Measurements from ENCODE around the gene NIPSNAP3A.
A peak's percentile ranks its signal among the peaks of the same experiment; 100 is the strongest.

Gene NIPSNAP3A

DNA sequence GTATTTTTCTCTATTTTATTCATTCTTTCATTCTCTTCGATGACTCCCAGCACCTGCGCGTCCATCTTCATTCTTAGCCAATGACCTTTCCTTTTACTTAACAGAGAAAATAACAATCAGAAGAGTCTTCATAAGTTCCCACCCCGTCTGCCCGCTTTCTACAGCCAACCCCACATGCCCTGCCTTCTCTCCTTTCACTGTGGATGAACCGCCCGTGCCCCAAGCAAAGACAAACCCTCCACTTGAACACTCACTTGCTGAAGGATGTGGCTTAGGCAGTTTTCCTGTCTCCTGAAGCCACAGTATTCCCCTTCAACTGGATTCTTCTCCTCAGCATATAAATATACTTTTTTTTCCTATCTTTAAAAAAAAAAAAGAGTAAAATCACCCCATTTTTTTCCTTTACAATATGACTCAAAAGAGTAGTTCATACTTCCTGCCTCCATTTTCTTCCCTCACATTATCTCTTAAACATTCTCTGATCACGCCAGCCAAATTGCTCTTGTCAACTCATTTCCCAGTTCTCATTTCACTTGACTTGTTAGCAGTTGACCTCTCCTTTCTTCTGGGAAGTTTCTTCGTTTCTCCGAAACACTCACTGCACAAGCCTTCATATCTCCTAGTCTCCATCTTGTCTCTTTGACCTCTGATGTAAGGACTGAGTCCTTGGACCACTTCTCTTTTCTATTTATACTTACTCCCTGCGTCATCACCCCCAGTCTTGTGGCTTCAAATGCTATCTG, 27.5 kb downstream of the NIPSNAP3A start:
- peak; percentile 92 for DNase-seq

DNA sequence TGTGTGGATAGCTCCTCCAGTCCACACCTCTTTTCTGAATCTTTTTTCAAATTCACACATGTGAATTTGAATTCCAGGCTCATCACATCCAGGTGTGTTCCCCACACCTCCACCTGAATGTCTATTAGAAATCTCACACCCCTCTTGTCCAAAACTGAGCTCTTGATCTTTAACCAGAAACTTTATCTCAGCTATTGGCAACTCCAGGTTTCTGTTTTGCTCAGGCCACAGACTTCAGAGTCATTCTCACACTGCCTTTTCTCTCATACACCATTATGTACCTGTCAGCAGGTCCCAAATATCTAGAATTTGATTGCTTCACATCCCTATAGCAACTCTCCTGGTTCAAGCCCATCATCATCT, 28.1 kb downstream of the NIPSNAP3A start:
- DNase-seq: no peak

DNA sequence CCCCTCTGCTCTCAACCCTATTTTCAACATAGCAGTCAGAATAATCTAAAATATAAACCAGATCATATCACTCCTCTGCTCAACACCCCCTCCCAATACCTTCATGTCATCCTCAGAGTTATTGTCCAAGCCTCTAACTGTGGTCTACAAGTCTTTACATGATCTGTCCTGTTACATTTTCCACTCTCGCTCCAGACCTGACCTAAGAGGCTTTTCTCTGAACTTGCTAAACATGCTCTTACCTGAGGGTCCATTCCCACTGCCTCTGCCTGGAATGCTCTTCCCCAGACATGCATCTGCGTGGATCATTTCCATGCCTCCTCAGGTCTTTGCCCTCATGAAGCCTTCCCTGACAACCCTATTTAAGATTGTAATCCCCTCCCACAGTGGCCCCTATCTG, 28.5 kb downstream of the NIPSNAP3A start:
- DNase-seq: no peak

DNA sequence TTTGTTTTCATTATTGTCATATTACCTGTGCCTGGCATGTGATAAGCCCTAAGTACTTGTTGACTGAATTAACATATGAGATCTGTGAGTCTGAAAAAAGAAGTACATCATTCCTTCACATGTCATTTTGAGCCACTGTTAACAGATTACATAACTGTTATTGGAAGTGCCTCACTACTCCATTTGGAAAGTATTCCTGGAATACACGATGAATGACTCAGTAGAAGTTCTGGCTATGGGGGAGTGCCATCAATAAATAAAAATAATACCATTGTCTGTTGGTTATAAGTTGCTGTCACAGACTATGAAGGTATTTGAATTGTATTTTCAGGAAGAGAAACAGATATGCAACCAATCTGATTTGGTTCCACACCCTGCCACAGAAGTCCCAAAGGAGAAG, 29.3 kb downstream of the NIPSNAP3A start:
- no peak for DNase-seq

DNA sequence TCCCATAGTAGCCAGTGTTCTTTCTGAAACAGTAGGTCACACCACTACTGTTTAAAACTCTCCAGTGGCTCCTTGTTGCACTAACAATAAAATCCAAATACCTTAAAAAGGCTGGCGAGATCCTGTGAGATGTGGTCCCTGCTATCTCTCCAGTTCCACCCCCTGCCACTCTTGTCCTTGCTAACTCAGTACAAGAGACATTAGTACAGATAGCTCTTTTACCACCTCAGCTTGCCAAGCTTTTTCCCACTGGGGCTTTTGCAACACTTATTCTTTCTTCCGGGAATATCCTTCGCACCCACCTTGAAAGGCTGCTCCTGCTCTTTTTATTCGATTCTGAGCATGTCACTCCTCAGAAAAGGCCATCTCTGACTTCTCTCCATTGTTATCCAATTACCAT, 31.3 kb downstream of the NIPSNAP3A start:
- no peak for DNase-seq

DNA sequence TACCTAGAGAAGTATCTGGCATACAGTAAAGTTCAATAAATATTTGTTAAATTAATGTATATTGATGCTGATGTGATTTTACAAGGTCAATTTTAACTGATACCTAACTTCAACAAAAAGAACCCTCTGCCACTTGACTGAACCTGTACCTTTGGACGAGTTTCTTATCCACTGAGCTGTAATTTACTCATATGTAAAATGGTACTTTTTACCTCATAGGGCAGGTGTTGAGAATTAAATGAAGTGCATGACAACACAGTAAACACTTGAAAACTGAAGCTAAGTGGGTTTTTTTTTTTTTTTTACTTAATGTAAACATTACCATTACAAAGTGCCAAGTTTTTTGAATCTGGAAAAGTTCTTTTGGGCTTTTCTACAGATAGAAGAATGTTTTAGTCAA, 31.9 kb downstream of the NIPSNAP3A start:
- DNase-seq: no peak

DNA sequence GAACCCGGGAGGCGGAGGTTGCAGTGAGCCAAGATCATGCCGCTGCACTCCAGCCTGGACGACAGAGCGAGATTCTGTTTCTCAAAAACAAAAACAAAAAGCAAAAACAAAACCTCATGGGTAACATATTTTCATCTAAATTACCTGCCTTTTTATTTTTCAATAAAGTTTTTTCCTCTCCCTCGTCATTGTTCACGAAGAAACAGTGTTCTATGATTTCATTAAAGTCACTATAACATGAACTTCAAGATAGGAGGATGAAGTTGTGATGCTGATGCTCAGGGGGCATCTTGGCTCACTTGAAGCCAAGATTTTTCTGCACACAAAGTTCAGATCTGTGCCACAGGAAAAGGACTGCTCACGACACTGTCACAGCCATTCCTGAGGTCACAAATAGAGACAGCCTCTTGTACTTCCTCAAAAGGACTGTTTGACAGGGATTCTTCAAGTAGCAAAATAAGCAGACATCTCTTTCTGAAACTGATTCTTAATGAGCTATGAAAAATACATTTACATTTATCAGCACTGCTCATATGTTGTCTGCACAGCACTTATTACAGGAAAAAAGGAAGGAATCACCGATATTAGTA, 32.6 kb downstream of the NIPSNAP3A start:
- DNase-seq: peak; percentile 52

DNA sequence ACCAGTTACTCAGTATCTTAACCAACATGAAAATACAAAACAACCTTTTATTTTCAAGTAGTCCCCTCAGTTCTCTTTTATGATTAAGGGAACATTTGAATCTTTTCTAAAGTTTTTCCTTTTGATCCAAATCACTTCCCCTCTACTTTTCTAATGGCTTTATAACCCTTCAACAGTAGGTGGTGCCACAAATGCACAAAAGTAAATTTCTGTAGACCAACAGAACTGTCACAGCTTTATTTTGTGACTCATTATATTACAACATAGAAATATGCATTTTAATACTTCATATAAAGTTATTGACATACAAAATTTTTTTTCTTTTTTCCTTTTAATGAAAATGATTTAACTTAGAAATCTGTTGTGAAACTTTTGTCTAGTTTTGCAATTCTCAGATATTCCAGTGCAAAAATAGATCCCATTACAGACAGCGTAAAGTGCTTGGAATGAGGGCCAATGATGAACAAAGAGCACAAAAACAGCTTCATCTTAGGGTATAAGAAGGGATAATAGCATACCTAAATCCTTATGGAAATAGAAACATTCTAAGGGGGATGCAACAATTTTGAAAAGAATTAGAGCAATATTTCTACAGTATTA, 33.4 kb downstream of the NIPSNAP3A start:
- DNase-seq: peak; percentile 81

DNA sequence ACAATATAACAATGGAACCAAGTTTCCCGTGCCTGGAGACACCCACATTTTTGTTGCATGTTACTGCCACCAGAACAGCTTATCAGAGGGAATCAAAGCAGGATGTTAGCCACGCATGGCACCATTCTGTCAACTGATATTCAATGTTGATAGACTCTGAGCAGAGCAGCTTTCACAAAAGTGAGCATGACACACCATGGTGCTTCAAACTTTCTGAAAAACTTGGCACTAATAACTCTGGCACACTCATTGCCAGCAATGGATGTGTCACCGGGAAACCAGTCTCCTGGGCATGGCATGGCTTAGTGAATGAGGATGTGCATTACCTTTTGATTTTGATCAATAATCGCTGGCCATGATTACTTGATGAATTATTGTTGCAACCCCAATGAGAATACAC, 36.1 kb downstream of the NIPSNAP3A start:
- DNase-seq: no peak

DNA sequence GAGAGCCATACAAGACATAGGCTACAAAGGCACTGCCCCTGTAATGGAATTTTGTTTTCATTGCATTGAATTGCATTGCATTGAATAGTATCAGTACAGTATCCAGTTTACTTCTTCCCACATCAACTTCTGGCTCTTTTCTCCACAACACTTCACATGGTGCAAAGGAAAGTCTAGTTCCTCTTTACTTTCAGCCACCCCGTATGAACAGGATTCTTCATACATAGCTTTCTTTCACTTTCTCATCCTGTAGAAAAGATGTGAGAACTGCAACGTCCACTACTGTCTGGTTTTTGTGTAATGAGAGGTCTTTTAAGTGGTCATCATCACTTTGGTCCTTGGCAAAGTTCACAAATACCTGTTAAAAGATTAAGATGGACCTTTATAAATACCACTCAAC, 36.6 kb downstream of the NIPSNAP3A start:
- DNase-seq: peak; percentile 36

DNA sequence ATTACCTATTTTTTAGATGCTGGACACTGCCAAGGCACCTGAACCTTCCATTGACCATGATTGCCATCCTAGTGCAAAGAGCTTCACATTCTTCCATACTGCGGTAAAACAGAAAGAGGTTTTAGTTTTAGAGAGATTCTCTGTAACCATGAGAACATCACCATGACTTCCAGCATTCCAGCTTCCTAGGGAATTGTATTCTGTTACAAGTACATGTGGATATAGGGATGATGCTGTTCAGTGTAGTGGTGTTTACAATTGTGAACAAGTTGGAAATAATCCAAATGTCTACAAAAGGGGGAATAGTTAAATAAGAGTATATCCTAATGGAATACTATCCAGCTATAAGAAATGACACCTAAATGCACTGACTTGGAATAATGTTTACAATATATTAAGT, 38.8 kb downstream of the NIPSNAP3A start:
- DNase-seq: no peak

DNA sequence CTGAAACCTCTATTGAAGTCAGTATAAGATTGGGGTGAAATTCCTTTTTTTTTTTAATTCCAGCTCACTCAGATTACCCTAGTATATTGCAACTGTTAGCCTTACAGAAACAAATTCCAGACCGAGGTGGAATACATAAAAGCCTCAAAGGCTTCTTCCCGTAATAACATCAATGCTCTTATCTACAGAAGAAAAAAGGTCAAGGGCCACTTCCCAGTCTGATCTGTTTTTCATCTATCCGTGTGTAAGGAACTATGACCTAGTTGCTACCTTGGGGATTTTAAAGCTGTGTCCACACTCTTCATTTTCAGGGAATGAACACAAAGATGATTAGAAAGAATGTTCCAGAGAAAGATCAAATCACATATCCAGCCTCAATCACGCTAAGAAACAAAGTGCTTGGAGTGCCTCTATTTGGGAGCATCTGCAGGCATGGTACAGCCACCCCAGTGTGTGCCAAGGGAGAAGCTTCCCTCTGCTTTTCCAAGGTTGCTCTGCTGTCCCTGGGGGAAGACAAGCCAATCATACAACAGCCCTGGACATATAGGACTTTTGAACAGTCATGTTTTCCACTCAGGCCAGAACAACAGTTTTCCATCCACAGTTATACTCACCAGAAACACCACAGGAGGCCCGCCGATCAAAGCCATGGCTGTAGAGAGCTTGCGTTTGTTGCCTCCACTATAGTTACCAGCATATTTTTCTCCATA, 40.0 kb downstream of the NIPSNAP3A start:
- no peak for DNase-seq

DNA sequence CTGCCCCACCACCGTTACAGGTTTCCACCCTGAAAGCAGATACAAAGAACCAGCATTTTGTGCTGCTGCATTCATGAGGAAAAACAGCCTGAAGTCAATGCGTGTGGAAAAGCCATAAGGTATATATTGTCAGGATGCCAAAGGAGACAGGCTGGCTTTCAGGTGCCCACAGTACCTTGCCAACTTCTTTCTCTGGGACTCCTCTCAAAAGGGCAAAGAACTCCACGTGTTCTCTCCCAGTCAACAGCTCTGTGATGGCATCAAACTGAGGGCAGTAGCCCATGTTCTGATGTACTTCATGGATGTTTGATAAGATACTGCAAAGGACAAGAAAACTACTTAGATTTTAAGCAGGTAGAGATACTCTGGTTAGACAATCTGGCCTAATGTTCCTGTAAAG, 40.8 kb downstream of the NIPSNAP3A start:
- DNase-seq: no peak

DNA sequence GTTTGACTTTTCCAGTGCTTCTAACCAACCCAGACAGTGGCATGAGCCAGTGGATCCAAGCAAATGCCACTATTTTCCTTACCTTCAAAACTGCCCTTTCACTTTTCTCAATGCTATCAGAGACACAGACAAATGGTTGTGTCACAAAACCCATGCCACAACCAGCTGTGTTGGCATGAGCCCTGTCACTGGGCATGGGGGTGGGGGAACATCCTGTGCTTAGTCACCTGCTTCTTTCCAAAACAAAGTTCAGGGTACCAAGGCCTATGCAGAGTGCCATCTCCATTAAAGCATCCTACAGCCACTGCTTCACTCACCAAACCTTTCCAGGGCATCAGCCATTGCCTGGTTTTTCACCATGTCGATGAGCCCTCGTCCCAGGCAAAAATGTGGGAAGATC, 46.6 kb downstream of the NIPSNAP3A start:
- DNase-seq: peak; percentile 10

DNA sequence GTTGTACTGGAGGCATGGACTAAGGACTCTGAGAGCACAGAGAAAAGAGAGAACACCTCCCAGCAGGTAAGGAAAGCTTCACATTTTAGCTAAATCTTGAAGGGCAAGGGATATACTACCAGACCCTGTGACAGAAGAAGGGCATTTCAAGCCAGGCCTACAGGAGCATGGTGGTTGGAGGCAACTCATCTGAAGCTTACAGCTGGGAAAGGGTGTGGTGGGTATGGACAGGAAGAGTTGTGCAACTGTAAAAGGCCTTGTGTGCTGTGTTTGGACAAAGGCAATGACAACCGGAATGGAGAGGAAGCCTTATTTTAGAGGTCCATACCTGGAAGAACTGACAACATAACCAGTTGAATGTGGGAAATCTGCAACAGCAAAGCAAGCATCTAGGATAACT, 47.6 kb downstream of the NIPSNAP3A start:
- DNase-seq: peak; percentile 55

DNA sequence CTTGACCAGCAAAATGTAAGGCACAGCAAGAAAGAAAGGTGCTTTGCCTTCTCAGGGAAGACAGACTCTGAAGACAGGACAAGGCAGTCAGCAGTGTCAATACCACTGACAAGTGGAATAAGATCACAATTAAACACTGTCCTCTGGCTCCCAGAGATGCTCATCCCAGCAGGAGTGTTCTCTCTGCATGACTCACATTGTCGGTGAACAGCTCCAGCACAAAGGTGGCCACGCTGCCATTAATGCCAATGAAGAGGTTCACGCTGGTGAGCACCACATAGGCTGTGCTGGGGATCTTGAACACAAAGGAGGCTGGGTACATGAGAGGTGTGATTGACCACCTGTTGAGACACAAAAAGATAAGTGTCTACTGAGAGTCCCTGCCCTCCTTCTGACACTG, 48.4 kb downstream of the NIPSNAP3A start:
- DNase-seq: no peak

DNA sequence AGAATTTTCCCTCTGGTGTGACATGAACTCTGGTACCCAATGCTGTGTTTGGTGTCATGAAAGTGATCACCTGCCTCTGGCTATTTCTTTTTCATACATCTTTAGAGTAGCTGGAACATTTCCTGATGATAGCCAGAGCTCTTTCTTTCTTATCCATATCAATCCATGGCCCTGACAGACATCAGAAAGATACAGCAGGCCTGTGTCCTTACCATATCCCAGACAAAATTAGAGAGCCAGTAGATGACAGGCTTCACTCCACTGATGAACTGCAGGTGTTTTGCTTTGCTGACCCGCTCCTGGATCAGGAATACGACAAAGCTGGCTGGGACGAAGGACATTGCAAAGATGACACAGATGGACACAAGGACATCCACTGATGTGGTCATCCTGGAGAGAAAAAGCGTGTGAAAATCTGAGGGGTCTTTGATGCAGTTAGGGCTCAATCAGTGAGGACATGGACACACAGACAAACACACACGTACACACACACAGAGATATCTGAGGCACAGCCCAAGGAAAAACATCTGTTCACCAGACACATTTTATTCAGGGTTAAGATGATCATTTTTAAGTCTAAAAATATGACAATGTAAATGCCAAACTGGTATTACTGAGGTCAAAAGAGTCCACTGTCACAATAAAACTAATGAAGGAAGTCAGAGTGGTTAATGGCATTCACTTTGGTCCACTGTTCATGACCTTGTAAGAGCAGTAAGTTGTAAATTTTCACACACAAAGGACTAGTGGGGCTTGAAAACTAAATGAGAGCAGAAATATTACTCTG, 50.9 kb downstream of the NIPSNAP3A start:
- no peak for DNase-seq

DNA sequence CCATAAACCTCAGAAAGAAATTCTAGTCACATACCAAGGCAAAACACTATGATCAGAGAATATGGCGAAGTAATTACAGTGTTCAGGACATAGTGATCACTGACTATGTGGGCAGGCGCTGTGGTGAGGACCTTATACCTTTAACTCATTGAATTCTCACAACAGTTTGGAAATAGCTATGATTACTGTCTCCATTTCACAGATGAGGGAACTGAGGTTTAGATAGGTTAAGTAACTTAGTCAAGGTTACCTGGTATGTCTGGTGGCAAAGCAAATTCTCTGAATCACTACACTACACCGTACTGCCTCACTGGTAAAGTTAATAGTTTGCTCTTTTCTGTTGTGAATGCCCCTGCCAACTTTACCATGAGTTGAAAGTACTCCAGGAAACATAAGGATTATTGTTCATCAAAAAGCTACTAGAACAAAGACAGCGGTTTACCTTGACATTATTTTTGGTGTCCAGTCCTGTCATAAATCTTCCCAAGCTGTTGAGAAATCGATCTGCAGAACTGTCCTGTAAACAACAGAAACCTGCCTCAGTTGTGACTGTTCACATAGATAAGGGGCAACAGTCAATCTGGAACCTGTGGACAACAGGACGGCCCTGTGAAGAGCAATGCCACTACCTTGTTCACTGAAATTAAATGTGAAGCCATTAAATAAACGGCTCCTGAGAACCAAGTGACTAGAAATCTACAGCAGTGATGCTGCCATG, 52.7 kb downstream of the NIPSNAP3A start:
- DNase-seq: no peak

DNA sequence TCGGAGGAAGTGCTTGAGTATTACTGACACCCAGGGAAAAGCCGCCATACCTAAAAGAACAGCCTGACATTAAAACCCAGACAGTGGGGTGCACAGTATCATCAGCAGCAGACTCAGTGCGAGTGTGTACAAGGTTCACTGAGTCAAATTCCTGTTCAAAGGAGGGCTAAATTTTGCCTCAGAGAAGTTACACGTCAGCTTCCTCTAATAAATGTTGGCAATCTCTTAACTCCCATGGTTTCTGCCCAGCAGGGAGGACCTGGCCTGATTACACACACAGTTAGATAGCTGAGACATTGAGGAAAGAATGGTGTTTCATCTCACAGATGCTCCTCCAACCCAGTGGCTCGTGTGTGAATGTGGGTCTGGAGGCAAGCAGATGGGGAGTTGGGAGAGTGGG, 54.6 kb downstream of the NIPSNAP3A start:
- no peak for DNase-seq

DNA sequence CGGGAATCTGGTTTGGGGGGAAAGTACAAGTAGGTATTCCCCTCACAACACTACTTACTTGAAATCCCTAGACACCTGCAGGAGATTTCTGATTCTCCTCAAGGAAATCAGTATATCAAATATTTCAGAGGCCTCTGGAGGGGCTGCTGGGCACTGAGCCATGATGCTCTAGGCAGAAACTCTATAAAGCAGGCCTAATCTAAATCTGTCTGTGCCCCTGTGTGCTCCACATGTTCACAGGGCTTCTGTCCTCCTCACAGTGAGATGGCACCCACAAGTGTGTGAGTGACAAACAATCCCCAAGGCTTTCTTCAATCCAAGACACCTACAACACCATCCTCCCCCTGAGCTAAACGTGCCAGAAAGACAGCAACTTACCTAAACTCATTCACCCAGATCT, 55.4 kb downstream of the NIPSNAP3A start:
- DNase-seq: no peak

DNA sequence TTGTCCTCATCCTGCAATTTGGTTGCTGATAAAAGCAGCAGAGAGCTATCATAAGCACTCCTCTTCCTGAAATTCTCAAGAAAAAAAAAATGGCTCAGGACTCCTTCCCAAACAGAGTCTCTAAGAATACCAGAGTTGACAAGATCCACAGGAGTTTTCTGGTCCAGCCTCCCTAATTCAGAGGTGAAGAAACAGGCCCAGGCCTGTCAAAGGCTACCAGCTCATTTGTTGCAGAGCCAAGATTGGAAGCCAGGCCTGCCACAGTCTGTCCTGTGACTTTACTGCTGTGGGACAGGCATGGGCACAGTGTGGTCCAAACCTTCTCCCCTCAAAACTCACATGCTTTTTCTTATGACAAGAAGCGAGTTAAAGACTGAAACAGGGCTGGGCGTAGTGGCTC, 58.0 kb downstream of the NIPSNAP3A start:
- no peak for DNase-seq

DNA sequence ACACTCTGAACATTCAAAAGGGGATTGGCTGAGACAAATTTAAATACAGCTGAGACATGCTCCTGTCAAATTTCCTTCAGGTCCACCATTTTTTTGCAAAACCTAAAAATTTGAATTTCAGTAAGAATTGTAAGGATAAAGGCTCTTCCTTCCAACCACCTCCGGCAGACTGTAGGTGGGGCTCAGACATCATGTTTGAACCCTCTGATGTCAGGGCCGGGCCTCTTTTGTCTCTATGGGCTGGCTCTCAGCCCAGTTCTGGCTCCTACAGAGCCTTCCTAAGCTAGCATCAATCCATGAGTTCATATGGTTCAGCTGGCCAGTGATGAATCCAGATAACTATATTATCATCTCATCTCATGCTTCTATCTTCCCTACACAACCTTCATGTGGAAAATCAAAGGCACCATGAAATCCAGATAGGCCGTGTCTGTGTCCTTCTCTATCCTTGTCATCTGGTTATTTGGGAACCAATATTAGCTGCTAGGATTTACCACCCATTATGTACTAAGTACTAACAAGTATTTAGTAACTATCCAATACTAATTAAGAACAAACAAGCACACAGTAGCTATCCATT, 60.6 kb downstream of the NIPSNAP3A start:
- peak; percentile 54 for DNase-seq

Measured in hematopoietic multipotent progenitor cell treated with erythropoietin and hydrocortisone succinate and interleukin-3 and kit ligand, for 4 days (in vitro differentiated cells).